Aorta (tissue), 5 donors: ENCODE results near the gene ACSL1. TPM values are rescaled to one million over a fixed set of nuclear protein-coding genes. Genes with fewer than 3 reads are reported as not detected.
"Not testable (repeated sequence)": the region's sequence is repeated elsewhere in the genome, so short reads cannot be mapped to it uniquely, and the experiment has no call there.

Source experiments
- ATAC-seq: fragments of 200-7000 bp; cut with Tn5 transposase; one replicate; pipeline ENCODE4 v1.9.1; 2022; ENCODE audit warnings: moderate library complexity; ENCODE audit not compliant: low FRiP score
- DNase-seq, 2 donors: peaks; one replicate each; pipeline ENCODE4 v3.0.0-alpha.2; 2020
- H3K27ac ChIP-seq, 2 donors: one replicate each; pipeline ENCODE4 v1.5.1; 2013; ENCODE audit warnings: low read length in 2 of 2, mild to moderate bottlenecking in 2 of 2, moderate library complexity in 2 of 2, control low read depth in 1 of 2, inconsistent platforms in 1 of 2, low read depth in 1 of 2
- H3K27me3 ChIP-seq, 2 donors: one replicate each; pipeline ENCODE4 v1.6.1; 2013; ENCODE audit warnings: control low read depth in 1 of 2, low read length in 1 of 2, mild to moderate bottlenecking in 1 of 2, moderate library complexity in 1 of 2; ENCODE audit not compliant: insufficient read depth in 2 of 2, control insufficient read depth in 1 of 2
- H3K36me3 ChIP-seq, 2 donors: one replicate each; pipeline ENCODE4 v1.6.1; 2013; ENCODE audit warnings: control low read depth in 1 of 2, low read length in 1 of 2, mild to moderate bottlenecking in 1 of 2; ENCODE audit not compliant: insufficient read depth in 2 of 2, control insufficient read depth in 1 of 2
- H3K4me1 ChIP-seq, 2 donors: one replicate each; pipeline ENCODE4 v1.6.1; 2013; ENCODE audit warnings: low read length in 2 of 2, control low read depth in 1 of 2, mild to moderate bottlenecking in 1 of 2, moderate library complexity in 1 of 2; ENCODE audit not compliant: insufficient read depth in 2 of 2, control insufficient read depth in 1 of 2
- H3K4me3 ChIP-seq, 2 donors: one replicate each; pipeline ENCODE4 v1.5.1; 2013; ENCODE audit warnings: low read length in 2 of 2, control low read depth in 1 of 2, mild to moderate bottlenecking in 1 of 2
- H3K9me3 ChIP-seq: one replicate; pipeline ENCODE4 v1.6.1; 2013; ENCODE audit warnings: mild to moderate bottlenecking, low read length; ENCODE audit not compliant: control insufficient read depth
- WGBS, 2 donors: extraction: QIAGEN DNeasy Blood & Tissue Kit; methylation state at CpG; one replicate each; pipeline ENCODE4 v1.1.7; 2013; 5-methylcytosine and 5-hydroxymethylcytosine counted together
- intact Hi-C, 2 donors: fragments of 100-400 bp; cut with DNase I; formaldehyde crosslinking; loops; one replicate each; pipeline versions ENCODE4 v1.14.2 to v1.15.0; 2022
- polyA plus RNA-seq, 2 donors: library from polyadenylated mRNA; stranded (reverse); fragments of 200-250 nt; gene quantifications; one replicate each; pipeline ENCODE4 v1.2.3, GENCODE V29; 2013
- total RNA-seq, 2 donors: library from RNA; stranded (reverse); fragmentation: NEBNext Ultra II Directional; extraction: Animal tissue kit (Norgen Biotek cat#: 25700); gene quantifications; one replicate each; pipeline ENCODE4 v1.2.1, GENCODE V29; 2021
- donor health status: healthy with polysubstance abuse.
- donor health status: Bipolar disorder and iron deficiency.
- donor health status: DM: no; HTN: no; CAD: no.
- donor health status: DM: no; HTN: no; CAD: no.
- donor health status: DM: yes; HTN: yes; CAD: no.

ACSL1 gene
- total and polyA plus RNA-seq, 4 donors: 20.3 to 97.8 (median 55.5) TPM

GRCh38 chr4:184743650-184744049 lies 82.1 kb downstream of the ACSL1 start:
- H3K27ac ChIP-seq: no peak overlapping the region
- DNase-seq: no peak
- WGBS, 2 donors: 94% methylated on average over 4 of the region's 4 CpGs
- H3K36me3 ChIP-seq: no peaks in the 10 kb centered on the region
- H3K4me1 ChIP-seq: peaks cover 2% of the 10 kb centered on the region in 2 donors
- no peak for ATAC-seq
- H3K9me3 ChIP-seq: no peaks in the 10 kb centered on the region
- no peak overlapping the region for H3K4me3 ChIP-seq
- H3K27me3 ChIP-seq: no peaks in the 10 kb centered on the region
- intact Hi-C loops: loop anchor here (10.0 kb wide), 2 partner anchors 81 to 351 kb away; partner anchors contain the start of gene ACSL1 (in 2 of the 2)

GRCh38 chr4:184741651-184742050 lies 84.1 kb downstream of the ACSL1 start:
- H3K9me3 ChIP-seq, H3K27me3 ChIP-seq, H3K4me3 ChIP-seq, H3K4me1 ChIP-seq, H3K36me3 ChIP-seq, DNase-seq, H3K27ac ChIP-seq, ATAC-seq: not testable (repeated sequence)
- intact Hi-C loops: loop anchor here (10.0 kb wide), 2 partner anchors 83 to 353 kb away; partner anchors contain the start of gene ACSL1 (in 2 of the 2)
- 56 to 94% methylated on average over 1 of the region's 1 CpG for WGBS, 2 donors

- H3K27ac ChIP-seq: no peak overlapping the region
- no peaks in the 10 kb centered on the region for H3K4me1 ChIP-seq
- no peaks in the 10 kb centered on the region for H3K27me3 ChIP-seq
- intact Hi-C loops: loop anchor here (10.0 kb wide), 2 partner anchors 84 to 354 kb away; partner anchors contain the start of gene ACSL1 (in 2 of the 2)
- ATAC-seq: no peak
- no peaks in the 10 kb centered on the region for H3K36me3 ChIP-seq
- H3K4me3 ChIP-seq: no peak overlapping the region
- H3K9me3 ChIP-seq: no peaks in the 10 kb centered on the region
- WGBS, 2 donors: 96 to 100% methylated on average over 20 of the region's 20 CpGs
- DNase-seq: no peak
These were observed 84.8 kb downstream of the ACSL1 start for GRCh38 chr4:184740980-184741391.

GRCh38 chr4:184739575-184739974 lies 86.2 kb downstream of the ACSL1 start:
- DNase-seq, H3K27ac ChIP-seq, H3K4me3 ChIP-seq, H3K27me3 ChIP-seq, H3K36me3 ChIP-seq, ATAC-seq, H3K4me1 ChIP-seq, H3K9me3 ChIP-seq, intact Hi-C loops: not testable (repeated sequence)
- 69 to 75% methylated on average over 1 of the region's 1 CpG for WGBS, 2 donors

- H3K27me3 ChIP-seq: no peaks in the 10 kb centered on the region
- H3K27ac ChIP-seq: no peak overlapping the region
- WGBS, 2 donors: 58 to 62% methylated on average over 6 of the region's 6 CpGs
- no peaks in the 10 kb centered on the region for H3K36me3 ChIP-seq
- H3K9me3 ChIP-seq: no peaks in the 10 kb centered on the region
- intact Hi-C loops: loop anchor here in 1 of 2 donors (5.0 kb wide), 1 partner anchor 87 kb away; the partner anchor contains the start of genes CASP3 and PRIMPOL
- H3K4me1 ChIP-seq: no peaks in the 10 kb centered on the region
- DNase-seq (no peak), ATAC-seq (no peak)
- H3K4me3 ChIP-seq: peak overlapping the region in 1 of 2 donors; percentile 60
These were observed 91.0 kb downstream of the ACSL1 start for GRCh38 chr4:184734758-184735157.

- ATAC-seq (peak; percentile 100), DNase-seq (peak; percentile 97 to 98)
- intact Hi-C loops: loop anchor here in 1 of 2 donors (5.0 kb wide), 1 partner anchor 87 kb away; the partner anchor contains the start of genes CASP3 and PRIMPOL
- no peaks in the 10 kb centered on the region for H3K36me3 ChIP-seq
- H3K4me3 ChIP-seq: peak within 1 kb of the TSS; percentile 31 to 68
- H3K27me3 ChIP-seq: no peaks in the 10 kb centered on the region
- no peaks in the 10 kb centered on the region for H3K4me1 ChIP-seq
- no peak within 1 kb of the TSS for H3K27ac ChIP-seq
- WGBS, 2 donors: 0% methylated on average over 67 to 69 of the region's 69 CpGs
- H3K9me3 ChIP-seq: no peaks in the 10 kb centered on the region
These were observed 91.9 kb downstream of the ACSL1 start, which contains the start of gene CENPU for GRCh38 chr4:184733654-184734524. CENPU (minus strand) TSS chr4:184734096; CDS start chr4:184734062, 34 bp downstream.

- no peak for ATAC-seq
- DNase-seq: no peak
- 62 to 66% methylated on average over 4 of the region's 4 CpGs for WGBS, 2 donors
- Histone ChIP-seq H3K4me3 (no peak overlapping the region), H3K36me3 (no peaks in the 10 kb centered on the region), H3K4me1 (no peaks in the 10 kb centered on the region), H3K9me3 (no peaks in the 10 kb centered on the region), H3K27ac (no peak overlapping the region), H3K27me3 (no peaks in the 10 kb centered on the region)
- intact Hi-C loops: loop anchor here in 1 of 2 donors (5.0 kb wide), 1 partner anchor 85 kb away; the partner anchor contains the start of genes CASP3 and PRIMPOL
These were observed 93.6 kb downstream of the ACSL1 start for GRCh38 chr4:184732126-184732525.

- no peak overlapping the region for H3K4me3 ChIP-seq
- H3K9me3 ChIP-seq: no peaks in the 10 kb centered on the region
- H3K27ac ChIP-seq: no peak overlapping the region
- H3K4me1 ChIP-seq: no peaks in the 10 kb centered on the region
- no peaks in the 10 kb centered on the region for H3K27me3 ChIP-seq
- WGBS, 2 donors: 84 to 85% methylated on average over 6 of the region's 6 CpGs
- intact Hi-C loops: loop anchor here in 1 of 2 donors (5.0 kb wide), 1 partner anchor 84 kb away; the partner anchor contains the start of genes CASP3 and PRIMPOL
- H3K36me3 ChIP-seq: no peaks in the 10 kb centered on the region
- DNase-seq (no peak), ATAC-seq (no peak)
These were observed 94.7 kb downstream of the ACSL1 start for GRCh38 chr4:184731056-184731455.
